ENCODE measurements around the gene NANOS2. TPM values are rescaled to one million over a fixed set of nuclear protein-coding genes. Genes with fewer than 3 reads are reported as not detected.
"Not testable (repeated sequence)": the region's sequence is repeated elsewhere in the genome, so short reads cannot be mapped to it uniquely, and the experiment has no call there.

NANOS2 gene
- total RNA-seq, 1 donor from 2014 or later = not detected

DNA sequence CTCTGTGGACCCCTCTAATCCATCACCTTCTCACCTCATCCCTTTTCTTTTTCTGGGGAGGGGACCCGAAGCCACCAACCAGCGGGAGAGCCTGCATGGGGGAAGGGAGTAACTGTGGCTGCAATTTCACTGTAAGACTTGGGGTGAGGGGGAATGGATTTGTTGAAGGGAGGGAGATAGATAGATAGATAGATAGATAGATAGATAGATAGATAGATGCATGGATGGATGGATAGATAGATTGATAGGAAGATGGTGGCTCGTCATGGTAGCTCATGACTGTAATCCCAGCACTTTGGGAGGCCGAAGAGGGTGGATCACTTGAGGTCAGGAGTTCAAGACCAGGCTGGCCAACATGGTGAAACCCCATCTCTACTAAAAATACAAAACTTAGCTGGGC is 47.3 kb downstream of the NANOS2 start:
- peaks cover 38% of the 10 kb centered on the region for H3K27me3 Mint-ChIP-seq
- H3K36me3 Mint-ChIP-seq (ENCODE audit: low read depth); H3K4me3 Mint-ChIP-seq; intact Hi-C loops (cut with micrococcal nuclease); H3K27ac Mint-ChIP-seq; DNase-seq; H3K9me3 Mint-ChIP-seq: not testable (repeated sequence)
- peaks cover 12% of the 10 kb centered on the region for H3K4me1 Mint-ChIP-seq

DNA sequence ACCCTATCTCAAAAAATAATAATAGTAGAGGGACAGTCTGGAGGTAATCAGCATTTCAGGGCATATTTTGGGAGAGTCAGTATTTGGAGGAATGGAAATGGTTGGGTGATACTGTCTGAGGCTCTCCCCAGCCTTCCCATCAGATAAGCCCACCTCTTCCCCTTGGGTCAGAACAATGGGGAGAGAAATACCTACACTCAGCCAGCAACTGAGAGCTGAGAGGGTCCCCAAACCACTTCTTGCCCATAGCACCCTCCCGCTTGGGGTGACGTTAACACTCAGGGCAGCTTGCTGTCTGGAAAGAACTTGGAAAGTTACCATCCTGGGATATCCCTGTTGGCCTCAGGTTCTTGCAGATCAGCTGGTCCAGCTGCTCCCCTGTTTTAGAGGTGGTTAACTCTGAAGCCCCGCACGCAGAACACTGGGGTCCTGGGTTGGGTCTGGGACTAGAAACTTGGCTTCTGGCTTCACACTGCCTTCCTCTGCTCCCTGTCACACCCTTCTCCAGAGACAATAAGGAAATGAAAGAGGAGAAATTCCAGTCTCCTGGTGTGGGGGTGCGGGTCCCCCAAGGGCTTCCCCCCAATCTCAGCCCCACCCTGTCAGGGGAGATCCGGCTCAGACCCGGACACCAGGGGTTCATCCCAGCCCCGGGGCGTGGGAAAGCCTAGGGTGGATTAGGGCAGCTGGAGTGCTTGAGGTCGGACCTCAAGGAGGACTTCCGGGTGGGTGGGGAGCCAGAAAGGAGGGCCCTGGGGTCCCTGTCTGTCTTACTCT is 48.0 kb downstream of the NANOS2 start:
- Mint-ChIP-seq H3K4me3 (no peak overlapping the region), H3K36me3 (ENCODE audit: low read depth) (peaks cover 2% of the 10 kb centered on the region), H3K9me3 (no peaks in the 10 kb centered on the region), H3K27ac (no peak overlapping the region), H3K4me1 (peaks cover 18% of the 10 kb centered on the region), H3K27me3 (peaks cover 38% of the 10 kb centered on the region)
- intact Hi-C loops (cut with micrococcal nuclease) = no loop called here
- no peak for DNase-seq

DNA sequence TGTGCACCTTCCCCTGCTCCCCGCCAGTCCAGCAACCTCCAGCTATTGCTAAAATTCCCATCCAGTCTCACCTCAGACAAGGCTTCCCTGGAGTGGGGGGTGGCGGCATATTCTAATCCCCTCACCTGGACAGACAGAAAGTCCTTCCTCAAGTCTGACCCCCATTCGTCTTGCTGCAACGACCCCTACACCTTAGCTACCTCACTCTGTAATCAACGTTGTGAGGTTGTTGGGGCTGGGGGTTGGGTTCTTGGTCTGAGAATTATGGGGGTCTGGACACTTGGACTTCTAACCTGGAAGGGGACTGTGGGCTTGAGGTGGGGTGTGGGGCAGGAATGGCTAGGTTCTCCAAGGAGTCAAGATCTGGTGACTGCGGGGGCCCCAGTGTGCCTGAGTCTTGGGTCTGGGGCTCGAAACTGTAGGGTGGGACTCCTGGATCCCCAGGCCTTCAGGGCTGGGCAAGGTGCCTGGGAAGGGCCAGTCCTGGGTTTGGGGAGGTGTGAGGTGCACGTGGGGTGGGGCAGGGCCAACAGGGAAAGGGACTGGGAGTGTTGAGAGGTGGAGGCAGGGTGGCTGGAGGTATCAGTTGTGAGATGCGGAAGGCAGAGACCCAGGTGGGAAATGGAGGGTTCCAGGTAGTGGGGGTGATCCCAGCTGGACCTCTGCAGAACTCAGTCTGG is 49.2 kb downstream of the NANOS2 start:
- intact Hi-C loops (cut with micrococcal nuclease) = no loop called here
- H3K36me3 Mint-ChIP-seq (ENCODE audit: low read depth) = peaks cover 4% of the 10 kb centered on the region
- peaks cover 38% of the 10 kb centered on the region for H3K27me3 Mint-ChIP-seq
- no peak for DNase-seq
- peak overlapping the region; percentile 2 for H3K27ac Mint-ChIP-seq
- peaks cover 21% of the 10 kb centered on the region for H3K4me1 Mint-ChIP-seq
- H3K4me3 Mint-ChIP-seq = no peak overlapping the region
- no peaks in the 10 kb centered on the region for H3K9me3 Mint-ChIP-seq

DNA sequence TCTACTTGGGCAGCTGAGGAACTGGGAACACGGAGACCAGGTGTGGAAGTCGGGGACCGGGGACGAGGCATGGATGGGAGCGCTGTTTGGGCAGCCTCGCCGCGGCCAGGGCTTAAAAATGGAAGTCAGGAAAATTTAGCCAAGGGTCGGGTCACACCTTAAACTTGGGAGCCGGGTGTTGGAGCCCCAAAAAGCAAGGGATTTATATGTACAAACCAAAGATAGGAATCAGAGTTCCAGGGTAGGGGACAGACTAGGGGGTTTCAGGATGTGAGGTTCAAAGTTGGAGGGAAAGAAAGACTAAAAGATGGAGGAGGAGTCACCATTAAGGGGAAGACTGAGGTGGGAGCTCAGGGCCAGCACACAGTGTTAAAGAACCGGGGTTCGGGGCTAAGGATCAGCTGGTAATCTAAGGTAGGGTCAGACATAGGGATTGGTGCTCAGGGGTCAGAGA is 49.9 kb downstream of the NANOS2 start:
- Mint-ChIP-seq H3K4me3 (peak overlapping the region; percentile 30), H3K27me3 (peaks cover 38% of the 10 kb centered on the region), H3K4me1 (peaks cover 21% of the 10 kb centered on the region), H3K36me3 (ENCODE audit: low read depth) (peaks cover 6% of the 10 kb centered on the region), H3K27ac (peak overlapping the region; percentile 35), H3K9me3 (no peaks in the 10 kb centered on the region)
- intact Hi-C loops (cut with micrococcal nuclease) = loop anchor here (1.0 to 5.0 kb wide), 2 partner anchors 19 to 47 kb away; partner anchors contain the start of gene RSPH6A
- no peak for DNase-seq

DNA sequence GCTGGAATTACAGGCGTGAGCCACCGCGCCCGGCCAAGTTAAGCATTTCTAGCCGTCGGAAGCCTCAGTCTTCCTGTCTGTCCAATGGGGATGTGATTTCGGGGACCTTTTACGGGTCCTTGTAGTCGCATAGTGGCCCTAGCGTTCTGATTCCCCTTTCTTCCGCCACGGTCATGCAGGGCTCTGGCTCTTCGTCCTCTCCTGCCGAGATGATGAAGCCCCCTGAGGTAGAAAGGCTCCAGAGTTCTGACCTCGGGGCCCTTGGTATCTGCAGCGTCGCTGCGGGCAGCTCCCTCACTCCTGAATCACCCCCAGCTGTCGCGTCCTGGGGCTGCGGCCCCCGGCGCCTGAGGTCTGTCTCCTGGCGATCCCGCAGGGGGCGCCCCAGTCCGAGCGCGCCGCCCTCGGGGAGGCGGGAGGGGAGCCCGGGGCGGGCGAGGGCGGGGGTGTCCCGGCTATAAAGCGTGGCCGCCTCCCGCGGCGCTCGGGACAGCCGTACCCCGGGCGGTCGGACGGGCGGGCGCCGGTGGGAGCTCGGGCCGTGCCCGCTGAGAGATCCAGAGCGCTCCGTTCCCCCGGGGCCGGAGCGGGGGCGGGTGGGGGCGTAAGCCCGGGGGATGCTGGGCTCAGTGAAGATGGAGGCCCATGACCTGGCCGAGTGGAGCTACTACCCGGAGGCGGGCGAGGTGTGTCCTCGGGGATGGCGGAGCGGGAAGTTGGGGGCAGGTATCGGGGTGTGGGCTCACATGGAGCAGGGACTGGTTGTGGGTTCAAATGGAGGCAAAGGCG is 50.5 kb downstream of the NANOS2 start, which contains the start of gene FOXA3:
TSS of gene FOXA3 (plus strand) at position 487 of the 789 bp plus-strand sequence. CDS start at position 618, 131 bp downstream.
- H3K4me1 Mint-ChIP-seq = peaks cover 21% of the 10 kb centered on the region
- peak within 1 kb of the TSS; percentile 97 for H3K27ac Mint-ChIP-seq
- peaks cover 38% of the 10 kb centered on the region for H3K27me3 Mint-ChIP-seq
- peak; percentile 90 for DNase-seq
- peaks cover 11% of the 10 kb centered on the region for H3K36me3 Mint-ChIP-seq (ENCODE audit: low read depth)
- no peaks in the 10 kb centered on the region for H3K9me3 Mint-ChIP-seq
- H3K4me3 Mint-ChIP-seq = peak within 1 kb of the TSS; percentile 90
- intact Hi-C loops (cut with micrococcal nuclease) = loop anchor here (1.0 to 5.0 kb wide), 7 partner anchors 19 to 172 kb away; partner anchors contain the start of genes CCDC61, FBXO46, IRF2BP1 and MYPOP

DNA sequence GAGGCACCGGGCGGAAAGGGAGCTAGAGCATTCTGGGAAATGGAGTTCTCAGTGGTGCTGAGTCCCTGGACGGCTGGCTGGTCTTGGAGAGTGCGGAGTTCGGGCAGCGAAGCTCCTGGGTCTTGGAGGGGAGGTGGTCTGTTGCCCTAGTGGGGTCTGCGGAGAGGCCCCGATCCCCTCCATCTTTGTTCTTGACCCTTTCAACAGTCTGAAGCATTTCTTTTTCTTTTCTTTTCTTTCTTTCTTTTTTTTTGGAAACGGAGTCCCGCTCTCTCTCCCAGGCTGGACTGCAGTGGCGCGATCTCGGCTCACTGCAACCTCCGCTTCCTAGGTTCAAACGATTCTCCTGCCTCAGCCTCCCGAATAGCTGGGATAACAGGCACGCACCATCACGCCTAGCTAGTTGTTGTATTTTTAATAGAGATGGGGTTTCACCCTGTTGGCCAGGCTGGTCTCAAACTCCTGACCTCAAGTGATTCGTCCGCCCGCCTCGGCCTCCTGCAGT is 51.2 kb downstream of the NANOS2 start:
- Mint-ChIP-seq H3K27me3 (peaks cover 38% of the 10 kb centered on the region), H3K4me1 (peaks cover 21% of the 10 kb centered on the region), H3K27ac (peak overlapping the region; percentile 97), H3K4me3 (peak overlapping the region; percentile 90), H3K9me3 (no peaks in the 10 kb centered on the region), H3K36me3 (ENCODE audit: low read depth) (peaks cover 15% of the 10 kb centered on the region)
- DNase-seq = no peak
- intact Hi-C loops (cut with micrococcal nuclease) = loop anchor here (1.0 to 5.0 kb wide), 6 partner anchors 23 to 171 kb away; partner anchors contain the start of genes CCDC61, FBXO46, IRF2BP1 and MYPOP

Other genes with a start within 250 kb of the NANOS2 start
- 4.2 and 5.8 TPM in 2 replicates for gene GIPR, start 246.6 kb downstream of the NANOS2 start, total RNA-seq
- gene SNRPD2, start 222.8 kb downstream of the NANOS2 start, total RNA-seq = 810 and 849 TPM in 2 replicates
- gene QPCTL, start 222.1 kb downstream of the NANOS2 start, total RNA-seq = 16.7 and 20.9 TPM in 2 replicates
- gene FBXO46, start 183.9 kb downstream of the NANOS2 start, total RNA-seq = 34.2 and 34.7 TPM in 2 replicates
- not detected in 2 replicates for gene MEIOSIN, start 181.3 kb downstream of the NANOS2 start, total RNA-seq
- 4.3 and 4.8 TPM in 2 replicates for gene SIX5, start 145.5 kb downstream of the NANOS2 start, total RNA-seq
- 16.9 and 19.7 TPM in 2 replicates for gene DMPK, start 132.3 kb downstream of the NANOS2 start, total RNA-seq
- gene DMWD, start 121.9 kb downstream of the NANOS2 start, total RNA-seq = 49.6 and 50.7 TPM in 2 replicates
- 0.35 and 0.38 TPM in 2 replicates for gene RSPH6A, start 99.5 kb downstream of the NANOS2 start, total RNA-seq
- gene SYMPK, start 51.6 kb downstream of the NANOS2 start, total RNA-seq = 124 and 131 TPM in 2 replicates
- gene FOXA3, start 50.5 kb downstream of the NANOS2 start, total RNA-seq = 0.23 TPM in 1 of 2 replicates, not detected in the other
- gene IRF2BP1, start 28.6 kb downstream of the NANOS2 start, total RNA-seq = 18.5 and 18.9 TPM in 2 replicates
- 5.5 and 5.9 TPM in 2 replicates for gene MYPOP, start 12.2 kb downstream of the NANOS2 start, total RNA-seq
- gene NOVA2, start 59.1 kb upstream of the NANOS2 start, total RNA-seq = not detected in 2 replicates
- gene CCDC61, start 80.7 kb upstream of the NANOS2 start, total RNA-seq = 23.1 and 30.1 TPM in 2 replicates
- not detected in 2 replicates for gene PGLYRP1, start 108.3 kb upstream of the NANOS2 start, total RNA-seq
- not detected in 2 replicates for gene IGFL4, start 126.2 kb upstream of the NANOS2 start, total RNA-seq
- gene IGFL3, start 209.9 kb upstream of the NANOS2 start, total RNA-seq = not detected in 2 replicates
- gene IGFL2, start 233.5 kb upstream of the NANOS2 start, total RNA-seq = 0.33 and 0.40 TPM in 2 replicates